Fibroblast of lung (primary cell): ENCODE measurements around the gene ZCCHC14. TPM values are rescaled to one million over a fixed set of nuclear protein-coding genes. Genes with fewer than 3 reads are reported as not detected.

Source experiments
- DNase-seq, 2 donors: peaks; one replicate each; pipeline versions ENCODE4 v3.0.0 to v3.0.0-alpha.2; 2010; ENCODE audit warnings: low read depth in 2 of 2
- H2AFZ ChIP-seq: 2 replicates; pipeline ENCODE4 v1.5.1; 2012; ENCODE audit warnings: low read length, control low read depth, inconsistent platforms
- H3K27ac ChIP-seq: 2 replicates; pipeline ENCODE4 v1.5.1; 2011; ENCODE audit warnings: low read length, control low read depth; ENCODE audit not compliant: insufficient read depth
- H3K27me3 ChIP-seq: 2 replicates; pipeline ENCODE4 v1.5.1; 2011; ENCODE audit warnings: mild to moderate bottlenecking, low read length; ENCODE audit not compliant: control insufficient read depth, insufficient read depth
- H3K36me3 ChIP-seq: 2 replicates; pipeline ENCODE4 v1.5.1; 2011; ENCODE audit warnings: low read length; ENCODE audit not compliant: control insufficient read depth, insufficient read depth
- H3K4me1 ChIP-seq: 2 replicates; pipeline ENCODE4 v1.5.1; 2011; ENCODE audit warnings: low read length; ENCODE audit not compliant: control insufficient read depth, insufficient read depth; ENCODE audit errors: extremely low read depth
- H3K4me2 ChIP-seq: 2 replicates; pipeline ENCODE4 v1.5.1; 2011; ENCODE audit warnings: low read length, control low read depth; ENCODE audit not compliant: insufficient read depth; ENCODE audit errors: extremely low read depth
- H3K4me3 ChIP-seq, 4 experiments: fragments of 200-600 bp in 1 of 4; sonication (generic) in 1 of 4; replicated peaks in 1 of 4; 2 replicates each; pipeline ENCODE4 v1.5.1; 2011 to 2016; ENCODE audit warnings: low read length in 4 of 4, low read depth in 3 of 4, mild to moderate bottlenecking in 3 of 4, control low read depth in 2 of 4, inconsistent platforms in 1 of 4, mixed read lengths in 1 of 4; ENCODE audit not compliant: insufficient read depth in 1 of 4; ENCODE audit errors: control extremely low read depth in 1 of 4
- H3K79me2 ChIP-seq: 2 replicates; pipeline ENCODE4 v1.5.1; 2012; ENCODE audit warnings: mild to moderate bottlenecking, low read length, inconsistent platforms; ENCODE audit not compliant: control insufficient read depth, insufficient read depth
- H3K9ac ChIP-seq: 2 replicates; pipeline ENCODE4 v1.5.1; 2011; ENCODE audit warnings: mild to moderate bottlenecking, low read length, control low read depth; ENCODE audit not compliant: insufficient read depth
- H3K9me3 ChIP-seq: 2 replicates; pipeline ENCODE4 v1.5.1; 2012; ENCODE audit warnings: low read depth, low read length; ENCODE audit not compliant: control insufficient read depth, insufficient read depth
- H4K20me1 ChIP-seq: 2 replicates; pipeline ENCODE4 v1.5.1; 2011; ENCODE audit warnings: low read length; ENCODE audit not compliant: control insufficient read depth, insufficient read depth; ENCODE audit errors: extremely low read depth
- EZH2 ChIP-seq: IDR thresholded peaks from 2 replicates; pipeline ENCODE4 v1.5.1; 2012; ENCODE audit warnings: low read length, control low read depth, mild to moderate bottlenecking; ENCODE audit errors: missing control alignments
- polyA plus RNA-seq, 2 donors: library from polyadenylated mRNA; depleted of rRNA in 1 of 2; stranded (reverse) in 1 of 2; unstranded in 1 of 2; fragments of >200 nt; gene quantifications; 2 replicates each; pipeline ENCODE4 v1.2.1, GENCODE V29; 2011 to 2012; ENCODE audit warnings: missing spikeins in 1 of 2
- total RNA-seq: library from RNA; depleted of rRNA; stranded (reverse); fragments of >200 nt; gene quantifications from 2 replicates; pipeline ENCODE4 v1.2.1, GENCODE V29; 2014
- TF ChIP-seq, protein P1 (sequence below), 2 donors: IDR thresholded peaks in 1 of 2; conservative IDR thresholded peaks in 1 of 2; 1 replicate in 1 of 2; 2 replicates in 1 of 2; pipeline ENCODE4 v1.5.1; 2011 to 2012; ENCODE audit warnings: low read length in 2 of 2, control low read depth in 1 of 2, inconsistent platforms in 1 of 2, low read depth in 1 of 2, mild to moderate bottlenecking in 1 of 2

The ZCCHC14 gene
- total and polyA plus RNA-seq, 2 donors (not counting 1 experiment from before 2014, with no cell fraction given), result 6.4 to 16.3 TPM

- no peak for DNase-seq
- H3K36me3 ChIP-seq, result no peaks in the 10 kb centered on the region
- no peak overlapping the region for H3K9ac ChIP-seq
- H3K27me3 ChIP-seq, result no peaks in the 10 kb centered on the region
- H3K27ac ChIP-seq, result no peak overlapping the region
- peaks cover 3% of the 10 kb centered on the region for H3K79me2 ChIP-seq
- peaks cover 11% of the 10 kb centered on the region for H3K4me1 ChIP-seq
- no peaks in the 10 kb centered on the region for H3K9me3 ChIP-seq
- H3K4me2 ChIP-seq, result no peak overlapping the region
- H2AFZ ChIP-seq, result no peak overlapping the region
- no peak overlapping the region for H3K4me3 ChIP-seq
- H4K20me1 ChIP-seq, result no peaks in the 10 kb centered on the region
- TF ChIP-seq, protein P1, sequence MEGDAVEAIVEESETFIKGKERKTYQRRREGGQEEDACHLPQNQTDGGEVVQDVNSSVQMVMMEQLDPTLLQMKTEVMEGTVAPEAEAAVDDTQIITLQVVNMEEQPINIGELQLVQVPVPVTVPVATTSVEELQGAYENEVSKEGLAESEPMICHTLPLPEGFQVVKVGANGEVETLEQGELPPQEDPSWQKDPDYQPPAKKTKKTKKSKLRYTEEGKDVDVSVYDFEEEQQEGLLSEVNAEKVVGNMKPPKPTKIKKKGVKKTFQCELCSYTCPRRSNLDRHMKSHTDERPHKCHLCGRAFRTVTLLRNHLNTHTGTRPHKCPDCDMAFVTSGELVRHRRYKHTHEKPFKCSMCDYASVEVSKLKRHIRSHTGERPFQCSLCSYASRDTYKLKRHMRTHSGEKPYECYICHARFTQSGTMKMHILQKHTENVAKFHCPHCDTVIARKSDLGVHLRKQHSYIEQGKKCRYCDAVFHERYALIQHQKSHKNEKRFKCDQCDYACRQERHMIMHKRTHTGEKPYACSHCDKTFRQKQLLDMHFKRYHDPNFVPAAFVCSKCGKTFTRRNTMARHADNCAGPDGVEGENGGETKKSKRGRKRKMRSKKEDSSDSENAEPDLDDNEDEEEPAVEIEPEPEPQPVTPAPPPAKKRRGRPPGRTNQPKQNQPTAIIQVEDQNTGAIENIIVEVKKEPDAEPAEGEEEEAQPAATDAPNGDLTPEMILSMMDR (conservative IDR thresholded peaks at IDR 0.05 in 1 of 2, IDR thresholded peaks at IDR 0.05 in 1 of 2; ENCODE audit: low read depth in 1 of 2, low read length in 2 of 2), result no peak
- no peak for TF ChIP-seq EZH2
These were observed 49.8 kb downstream of the ZCCHC14 start for GRCh38 chr16:87443016-87443415.

DNA sequence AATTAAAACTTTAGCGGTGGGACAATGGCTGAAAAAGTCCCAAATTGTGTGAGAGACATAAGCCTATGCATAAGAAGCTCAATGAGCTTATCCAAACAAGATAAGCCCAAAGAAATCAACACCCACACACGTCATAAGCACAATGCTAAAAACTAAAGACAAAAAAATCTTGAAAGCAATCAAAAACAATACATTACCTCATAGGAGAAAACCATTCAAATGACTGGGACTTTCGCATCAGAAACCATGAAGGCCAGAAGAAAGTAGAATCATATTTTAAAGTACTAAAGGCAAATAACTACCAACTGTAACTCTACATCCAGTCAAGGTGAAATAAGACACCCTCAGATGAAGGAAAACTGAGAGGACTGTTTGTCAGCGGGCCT is 50.2 kb downstream of the ZCCHC14 start:
- peaks cover 7% of the 10 kb centered on the region for H3K79me2 ChIP-seq

GRCh38 chr16:87441886-87442580 is 50.8 kb downstream of the ZCCHC14 start:
- Histone ChIP-seq H3K4me2 (no peak overlapping the region), H3K27me3 (no peaks in the 10 kb centered on the region), H2AFZ (no peak overlapping the region), H3K36me3 (no peaks in the 10 kb centered on the region), H3K4me1 (peaks cover 9% of the 10 kb centered on the region), H3K27ac (no peak overlapping the region), H3K9me3 (no peaks in the 10 kb centered on the region), H3K4me3 (no peak overlapping the region), H3K9ac (no peak overlapping the region), H4K20me1 (no peaks in the 10 kb centered on the region), H3K79me2 (peaks cover 10% of the 10 kb centered on the region)
- peak in 1 of 2 donors; percentile 36 for DNase-seq
- TF ChIP-seq, protein P1 (conservative IDR thresholded peaks at IDR 0.05 in 1 of 2, IDR thresholded peaks at IDR 0.05 in 1 of 2; ENCODE audit: low read depth in 1 of 2, low read length in 2 of 2), result no peak
- no peak for TF ChIP-seq EZH2

More for the DNA sequence above, 50.2 kb downstream of the ZCCHC14 start:
- Histone ChIP-seq H4K20me1 (no peaks in the 10 kb centered on the region), H3K4me1 (peaks cover 11% of the 10 kb centered on the region), H3K36me3 (no peaks in the 10 kb centered on the region), H3K9me3 (no peaks in the 10 kb centered on the region), H3K27ac (no peak overlapping the region), H2AFZ (no peak overlapping the region), H3K4me2 (no peak overlapping the region), H3K4me3 (no peak overlapping the region), H3K9ac (no peak overlapping the region), H3K27me3 (no peaks in the 10 kb centered on the region)
- TF ChIP-seq EZH2, result no peak
- TF ChIP-seq, protein P1 (conservative IDR thresholded peaks at IDR 0.05 in 1 of 2, IDR thresholded peaks at IDR 0.05 in 1 of 2; ENCODE audit: low read depth in 1 of 2, low read length in 2 of 2), result no peak
- DNase-seq, result peak in 1 of 2 donors; percentile 19
